GM18909 (cell line): ENCODE results near the gene TBX5.
"Not testable (repeated sequence)": the region's sequence is repeated elsewhere in the genome, so short reads cannot be mapped to it uniquely, and the experiment has no call there.

Source experiments
- ATAC-seq: cut with Tn5 transposase; IDR thresholded peaks from one replicate; pipeline ENCODE4 v1.9.1; 2021; ENCODE audit warnings: mild to moderate bottlenecking; ENCODE audit not compliant: unreplicated experiment, poor library complexity

Gene TBX5

GRCh38 chr12:114393569-114393968, 12.4 kb downstream of the TBX5 start:
- no peak for ATAC-seq

- no peak for ATAC-seq
Observed at GRCh38 chr12:114392909-114393308, 13.0 kb downstream of the TBX5 start.

GRCh38 chr12:114391088-114391487, 14.9 kb downstream of the TBX5 start:
- ATAC-seq = no peak

- ATAC-seq = no peak
Observed at GRCh38 chr12:114384739-114385138, 21.2 kb downstream of the TBX5 start.

GRCh38 chr12:114381177-114381576, 24.8 kb downstream of the TBX5 start:
- no peak for ATAC-seq

- no peak for ATAC-seq
Observed at GRCh38 chr12:114371733-114372132, 34.2 kb downstream of the TBX5 start.

- ATAC-seq = no peak
Observed at GRCh38 chr12:114371250-114371649, 34.7 kb downstream of the TBX5 start.

- no peak for ATAC-seq
Observed at GRCh38 chr12:114368685-114369452, 37.1 kb downstream of the TBX5 start.

- no peak for ATAC-seq
Observed at GRCh38 chr12:114361992-114362391, 44.0 kb downstream of the TBX5 start.

GRCh38 chr12:114361545-114361944, 44.4 kb downstream of the TBX5 start:
- ATAC-seq = no peak

- no peak for ATAC-seq
Observed at GRCh38 chr12:114360485-114360884, 45.5 kb downstream of the TBX5 start.

GRCh38 chr12:114355389-114356088, 50.4 kb downstream of the TBX5 start:
- no peak for ATAC-seq

- ATAC-seq = not testable (repeated sequence)
Observed at GRCh38 chr12:114349239-114349638, 56.7 kb downstream of the TBX5 start.

- no peak for ATAC-seq
Observed at GRCh38 chr12:114347861-114348260, 58.1 kb downstream of the TBX5 start.

- ATAC-seq = no peak
Observed at GRCh38 chr12:114344831-114345230, 61.1 kb downstream of the TBX5 start.

GRCh38 chr12:114344303-114344663, 61.7 kb downstream of the TBX5 start:
- no peak for ATAC-seq

- no peak for ATAC-seq
Observed at GRCh38 chr12:114343585-114344302, 62.2 kb downstream of the TBX5 start.

GRCh38 chr12:114342656-114343055, 63.3 kb downstream of the TBX5 start:
- ATAC-seq = no peak

GRCh38 chr12:114341635-114342034, 64.3 kb downstream of the TBX5 start:
- ATAC-seq = no peak

- no peak for ATAC-seq
Observed at GRCh38 chr12:114340231-114340630, 65.7 kb downstream of the TBX5 start.

- ATAC-seq = no peak
Observed at GRCh38 chr12:114339626-114340025, 66.3 kb downstream of the TBX5 start.
